CD4-positive, CD25-positive, alpha-beta regulatory T cell (primary cell): Measurements from ENCODE around the gene MYL6. TPM values are rescaled to one million over a fixed set of nuclear protein-coding genes. Genes with fewer than 3 reads are reported as not detected.

Experiments used
- ATAC-seq, 2 donors: fragments of 150-1000 bp; cut with Tn5 transposase; one replicate each; pipeline ENCODE4 v1.10.0; 2021; ENCODE audit warnings: low read depth in 2 of 2, moderate number of reproducible peaks in 2 of 2, moderate library complexity in 1 of 2
- DNase-seq, 3 donors: peaks; one replicate each; pipeline versions ENCODE4 v3.0.0 to v3.0.0-alpha.2; 2012 to 2022; ENCODE audit warnings: mixed read lengths in 1 of 3
- H3K27ac ChIP-seq: one replicate; pipeline ENCODE4 v1.7.0; 2013; ENCODE audit warnings: mild to moderate bottlenecking, low read length; ENCODE audit not compliant: insufficient read depth, poor library complexity, severe bottlenecking
- H3K27me3 ChIP-seq: one replicate; pipeline ENCODE4 v1.7.0; 2013; ENCODE audit warnings: low read length; ENCODE audit not compliant: control insufficient read depth, insufficient read depth
- H3K36me3 ChIP-seq: one replicate; pipeline ENCODE4 v1.7.0; 2013; ENCODE audit warnings: mild to moderate bottlenecking, low read length, moderate library complexity; ENCODE audit not compliant: control insufficient read depth, insufficient read depth
- H3K4me1 ChIP-seq: 2 replicates; pipeline ENCODE4 v1.7.0; 2013; ENCODE audit warnings: mild to moderate bottlenecking, low read length; ENCODE audit not compliant: insufficient read depth, control insufficient read depth, poor library complexity, severe bottlenecking
- H3K4me3 ChIP-seq: one replicate; pipeline ENCODE4 v1.7.0; 2013; ENCODE audit warnings: low read depth, mild to moderate bottlenecking, low read length, moderate library complexity
- H3K9me3 ChIP-seq, 2 experiments: 1 replicate in 1 of 2; 2 replicates in 1 of 2; pipeline ENCODE4 v1.7.0; 2013; ENCODE audit warnings: low read length in 2 of 2, mild to moderate bottlenecking in 1 of 2, moderate library complexity in 1 of 2; ENCODE audit not compliant: control insufficient read depth in 2 of 2
- H3K27ac Mint-ChIP-seq, 3 donors: one replicate each; pipeline ENCODE4 v1.8.0; 2020 to 2022; ENCODE audit warnings: mild to moderate bottlenecking in 3 of 3, mixed read lengths in 3 of 3, moderate library complexity in 2 of 3
- H3K27me3 Mint-ChIP-seq: one replicate; pipeline ENCODE4 v1.8.0; 2022; ENCODE audit warnings: mild to moderate bottlenecking, mixed read lengths
- H3K36me3 Mint-ChIP-seq: one replicate; pipeline ENCODE4 v1.8.0; 2020; ENCODE audit warnings: mixed read lengths
- H3K4me1 Mint-ChIP-seq, 4 donors: one replicate each; pipeline ENCODE4 v1.8.0; 2020 to 2022; ENCODE audit warnings: mixed read lengths in 4 of 4, mild to moderate bottlenecking in 1 of 4
- H3K4me3 Mint-ChIP-seq, 4 donors: one replicate each; pipeline ENCODE4 v1.8.0; 2020 to 2022; ENCODE audit warnings: mild to moderate bottlenecking in 4 of 4, mixed read lengths in 4 of 4, moderate library complexity in 3 of 4
- H3K9me3 Mint-ChIP-seq, 7 donors: one replicate each; pipeline ENCODE4 v1.8.0; 2020 to 2022; ENCODE audit warnings: mixed read lengths in 7 of 7, mild to moderate bottlenecking in 3 of 7, moderate library complexity in 2 of 7
- polyA plus RNA-seq, 4 donors: library from polyadenylated mRNA; unstranded; fragments of 300-500 nt; fragmentation: Illumina TruSeq; gene quantifications; one replicate each; pipeline ENCODE4 v1.2.3, GENCODE V29; 2021
- total RNA-seq: library from RNA; stranded (reverse); gene quantifications from one replicate; pipeline ENCODE4 v1.2.3, GENCODE V29; 2022

The MYL6 gene
- total and polyA plus RNA-seq, 5 donors from 2014 or later, result 933 to 3,471 (median 2,640) TPM

DNA sequence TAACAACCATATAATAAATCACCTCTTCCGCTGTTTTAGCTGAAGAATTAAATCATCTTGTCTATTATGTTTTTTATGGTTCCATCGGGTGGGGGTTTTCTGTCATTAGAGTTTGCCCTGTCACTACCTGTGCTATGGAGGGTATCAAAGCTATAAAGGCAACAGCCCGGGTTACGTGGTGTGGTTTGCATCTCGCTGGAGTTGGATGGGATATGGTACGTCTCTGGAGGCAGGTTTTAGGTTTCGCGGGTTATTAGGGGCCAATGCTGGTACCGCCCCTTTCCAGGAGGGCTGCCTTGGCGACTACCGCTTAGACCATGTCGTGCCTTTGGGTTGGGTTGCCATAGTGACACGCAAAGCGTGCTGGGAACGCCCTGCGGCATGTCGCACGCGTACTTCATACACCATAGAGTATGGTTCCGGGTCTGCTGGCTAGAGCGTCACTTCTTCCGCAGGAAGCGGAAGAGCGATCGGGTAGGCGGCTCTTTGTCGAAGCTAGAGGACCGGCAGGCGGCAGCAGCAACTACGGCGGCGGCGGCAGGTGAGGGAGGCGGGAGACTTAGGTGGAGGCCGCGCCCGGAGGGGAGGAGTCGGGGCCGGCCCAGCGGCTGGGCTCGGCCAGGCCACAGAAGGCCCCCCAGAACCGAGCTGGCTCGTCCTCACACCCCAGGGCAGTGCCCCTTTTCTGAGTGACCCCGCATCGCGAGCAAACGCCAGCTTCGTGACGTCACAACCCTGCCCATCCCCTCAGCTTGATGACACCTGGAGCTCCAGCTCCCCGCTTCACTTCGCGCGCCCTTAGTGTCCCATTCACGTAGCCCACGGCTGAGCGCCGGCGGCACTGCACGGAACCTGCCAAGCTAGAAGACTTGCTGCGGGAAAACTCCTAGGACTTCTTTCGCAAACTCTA, 40.1 kb upstream of the MYL6 start, which contains the start of gene ZC3H10:
Gene ZC3H10, plus strand, starts transcription at position 489 of the 910 bp plus-strand sequence. CDS start 2,297 bp downstream, outside the sequence.
- Histone ChIP-seq H3K36me3 (peaks cover 16% of the 10 kb centered on the region), H3K27me3 (no peaks in the 10 kb centered on the region), H3K4me1 (peaks cover 23% of the 10 kb centered on the region), H3K27ac (peak within 1 kb of the TSS; percentile 96), H3K9me3 (no peaks in the 10 kb centered on the region), H3K4me3 (peak within 1 kb of the TSS; percentile 94)
- ATAC-seq (peak; percentile 85 to 88), DNase-seq (peak; percentile 97 to 99 (median 97))
- Mint-ChIP-seq H3K27ac (peak within 1 kb of the TSS; percentile 93 to 99 (median 98)), H3K9me3 (no peaks in the 10 kb centered on the region), H3K27me3 (peaks cover 4% of the 10 kb centered on the region), H3K36me3 (peaks cover 30% of the 10 kb centered on the region), H3K4me1 (peaks cover 9 to 41% (median 28%) of the 10 kb centered on the region in 4 donors), H3K4me3 (peak within 1 kb of the TSS; percentile 91 to 99 (median 98))

DNA sequence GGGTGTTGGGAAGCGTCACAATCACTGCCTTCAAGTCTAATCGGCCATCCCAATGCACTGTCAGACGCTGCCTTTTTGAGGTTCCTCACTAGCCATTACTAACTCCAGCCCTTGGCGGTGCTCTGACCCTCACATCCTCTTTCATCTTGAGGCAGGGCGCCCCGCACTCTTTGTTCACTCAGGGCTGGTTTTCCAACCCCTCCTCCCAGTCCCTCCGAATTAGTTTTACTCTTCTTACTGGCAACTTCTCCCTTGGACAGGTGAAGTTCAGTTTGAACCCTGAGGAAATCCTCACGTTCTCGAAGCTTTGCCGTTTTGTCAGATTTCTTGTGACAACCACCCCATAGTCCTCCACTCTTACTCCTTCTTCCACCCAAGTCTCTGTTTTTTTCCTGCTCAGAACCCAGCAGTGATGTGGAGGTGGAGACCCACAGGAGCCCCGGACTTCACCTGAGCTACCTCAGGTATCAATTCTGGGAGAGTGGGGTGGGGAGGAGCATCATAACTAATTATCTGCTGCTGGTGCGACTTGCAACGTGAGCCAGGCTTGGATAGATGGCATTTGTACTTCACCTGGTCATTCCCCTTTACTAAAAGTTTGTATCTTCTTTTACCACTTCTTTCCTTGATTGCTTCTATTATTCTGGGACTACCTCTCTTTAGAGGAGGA, 39.3 kb upstream of the MYL6 start:
- H3K36me3 ChIP-seq, result peaks cover 10% of the 10 kb centered on the region
- peak overlapping the region; percentile 91 to 99 (median 96) for H3K4me3 Mint-ChIP-seq
- peak overlapping the region; percentile 93 to 99 (median 98) for H3K27ac Mint-ChIP-seq
- H3K4me1 ChIP-seq, result peaks cover 23% of the 10 kb centered on the region
- DNase-seq (no peak), ATAC-seq (no peak)
- H3K9me3 Mint-ChIP-seq, result no peaks in the 10 kb centered on the region
- H3K27ac ChIP-seq, result peak overlapping the region; percentile 96
- H3K36me3 Mint-ChIP-seq, result peaks cover 23% of the 10 kb centered on the region
- peaks cover 4% of the 10 kb centered on the region for H3K27me3 Mint-ChIP-seq
- no peaks in the 10 kb centered on the region for H3K9me3 ChIP-seq
- peak overlapping the region; percentile 86 for H3K4me3 ChIP-seq
- H3K27me3 ChIP-seq, result no peaks in the 10 kb centered on the region
- peaks cover 9 to 43% (median 27%) of the 10 kb centered on the region in 4 donors for H3K4me1 Mint-ChIP-seq

GRCh38 chr12:56119361-56119796, 38.8 kb upstream of the MYL6 start:
- H3K9me3 ChIP-seq, result no peaks in the 10 kb centered on the region
- H3K36me3 ChIP-seq, result peaks cover 9% of the 10 kb centered on the region
- H3K9me3 Mint-ChIP-seq, result no peaks in the 10 kb centered on the region
- H3K4me1 ChIP-seq, result peaks cover 23% of the 10 kb centered on the region
- H3K4me1 Mint-ChIP-seq, result peaks cover 9 to 49% (median 29%) of the 10 kb centered on the region in 4 donors
- H3K27ac Mint-ChIP-seq, result peak overlapping the region; percentile 93 to 99 (median 98)
- peak overlapping the region; percentile 86 for H3K4me3 ChIP-seq
- no peaks in the 10 kb centered on the region for H3K27me3 ChIP-seq
- peaks cover 22% of the 10 kb centered on the region for H3K36me3 Mint-ChIP-seq
- ATAC-seq (no peak), DNase-seq (peak; percentile 47 to 79 (median 60))
- H3K4me3 Mint-ChIP-seq, result peak overlapping the region; percentile 91 to 99 (median 96)
- peak overlapping the region; percentile 96 for H3K27ac ChIP-seq
- peaks cover 4% of the 10 kb centered on the region for H3K27me3 Mint-ChIP-seq

GRCh38 chr12:56120158-56120846, 37.9 kb upstream of the MYL6 start:
- Mint-ChIP-seq H3K36me3 (peaks cover 22% of the 10 kb centered on the region), H3K27me3 (peaks cover 4% of the 10 kb centered on the region), H3K4me3 (peak overlapping the region in 3 of 4 donors; percentile 19 to 57 (median 53)), H3K27ac (peak overlapping the region in 2 of 3 donors; percentile 36 to 73), H3K4me1 (peaks cover 9 to 53% (median 29%) of the 10 kb centered on the region in 4 donors), H3K9me3 (no peaks in the 10 kb centered on the region)
- no peak overlapping the region for H3K4me3 ChIP-seq
- ATAC-seq (no peak), DNase-seq (no peak)
- no peaks in the 10 kb centered on the region for H3K9me3 ChIP-seq
- H3K27ac ChIP-seq, result no peak overlapping the region
- H3K27me3 ChIP-seq, result no peaks in the 10 kb centered on the region
- peaks cover 25% of the 10 kb centered on the region for H3K4me1 ChIP-seq
- peaks cover 9% of the 10 kb centered on the region for H3K36me3 ChIP-seq

DNA sequence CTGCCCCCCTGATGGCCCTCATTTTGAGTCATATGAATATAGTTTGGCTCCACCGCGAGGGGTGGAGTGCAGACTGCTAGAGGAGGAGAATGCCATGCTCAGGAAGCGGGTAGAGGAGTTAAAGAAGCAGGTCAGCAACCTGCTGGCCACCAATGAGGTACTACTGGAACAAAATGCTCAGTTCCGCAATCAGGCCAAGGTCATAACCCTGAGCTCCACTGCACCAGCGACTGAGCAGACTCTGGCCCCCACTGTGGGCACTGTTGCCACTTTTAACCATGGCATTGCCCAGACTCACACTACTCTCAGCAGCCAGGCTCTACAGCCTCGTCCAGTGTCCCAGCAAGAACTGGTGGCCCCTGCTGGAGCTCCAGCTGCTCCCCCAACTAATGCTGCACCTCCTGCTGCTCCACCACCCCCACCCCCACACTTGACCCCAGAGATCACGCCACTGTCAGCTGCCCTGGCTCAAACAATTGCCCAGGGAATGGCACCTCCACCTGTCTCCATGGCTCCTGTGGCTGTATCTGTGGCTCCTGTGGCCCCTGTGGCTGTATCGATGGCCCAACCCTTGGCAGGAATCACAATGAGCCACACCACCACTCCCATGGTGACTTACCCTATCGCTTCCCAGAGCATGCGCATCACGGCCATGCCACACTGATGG, 36.8 kb upstream of the MYL6 start:
- Histone ChIP-seq H3K36me3 (peaks cover 9% of the 10 kb centered on the region), H3K4me1 (peaks cover 35% of the 10 kb centered on the region), H3K9me3 (no peaks in the 10 kb centered on the region), H3K27ac (no peak overlapping the region), H3K4me3 (no peak overlapping the region), H3K27me3 (no peaks in the 10 kb centered on the region)
- ATAC-seq (no peak), DNase-seq (no peak)
- H3K4me3 Mint-ChIP-seq, result no peak overlapping the region
- H3K36me3 Mint-ChIP-seq, result peaks cover 22% of the 10 kb centered on the region
- peaks cover 14 to 57% (median 32%) of the 10 kb centered on the region in 4 donors for H3K4me1 Mint-ChIP-seq
- peaks cover 4% of the 10 kb centered on the region for H3K27me3 Mint-ChIP-seq
- peaks cover 0 to 1% (median 0%) of the 10 kb centered on the region in 7 donors for H3K9me3 Mint-ChIP-seq
- H3K27ac Mint-ChIP-seq, result no peak overlapping the region

DNA sequence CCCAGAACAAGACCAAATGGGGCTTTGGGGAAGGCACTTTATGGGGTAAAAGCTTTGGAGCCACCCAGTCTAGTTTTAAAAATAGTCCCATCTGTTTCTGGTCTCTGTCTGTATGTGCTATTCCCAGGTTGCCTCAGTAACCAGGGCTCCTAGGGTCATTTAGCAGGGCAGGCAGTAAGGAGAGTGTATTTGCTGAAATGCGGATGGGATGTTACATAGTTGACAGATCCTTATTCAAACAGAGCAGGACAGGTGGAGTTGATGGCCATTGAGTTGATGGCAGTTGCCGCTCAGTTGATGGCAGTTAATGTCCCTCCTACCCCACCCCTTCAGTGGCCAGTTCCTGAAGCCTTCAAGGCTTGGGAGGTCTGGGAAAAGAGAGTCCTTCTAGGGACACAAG, 35.5 kb upstream of the MYL6 start:
- Histone ChIP-seq H3K4me3 (no peak overlapping the region), H3K9me3 (no peaks in the 10 kb centered on the region), H3K36me3 (peaks cover 9% of the 10 kb centered on the region), H3K27me3 (no peaks in the 10 kb centered on the region), H3K4me1 (peaks cover 41% of the 10 kb centered on the region), H3K27ac (no peak overlapping the region)
- H3K27me3 Mint-ChIP-seq, result peaks cover 4% of the 10 kb centered on the region
- peaks cover 0 to 1% (median 0%) of the 10 kb centered on the region in 7 donors for H3K9me3 Mint-ChIP-seq
- ATAC-seq (no peak), DNase-seq (no peak)
- H3K4me1 Mint-ChIP-seq, result peaks cover 15 to 58% (median 40%) of the 10 kb centered on the region in 4 donors
- peak overlapping the region in 1 of 3 donors; percentile 42 for H3K27ac Mint-ChIP-seq
- H3K4me3 Mint-ChIP-seq, result peak overlapping the region in 1 of 4 donors; percentile 17
- peaks cover 11% of the 10 kb centered on the region for H3K36me3 Mint-ChIP-seq

- Mint-ChIP-seq H3K27ac (peak overlapping the region in 2 of 3 donors; percentile 42 to 77), H3K9me3 (peaks cover 0 to 1% (median 0%) of the 10 kb centered on the region in 7 donors), H3K4me1 (peaks cover 10 to 52% (median 29%) of the 10 kb centered on the region in 4 donors), H3K27me3 (peaks cover 3% of the 10 kb centered on the region), H3K36me3 (peaks cover 7% of the 10 kb centered on the region), H3K4me3 (no peak overlapping the region)
- no peak overlapping the region for H3K27ac ChIP-seq
- peaks cover 9% of the 10 kb centered on the region for H3K36me3 ChIP-seq
- ATAC-seq (no peak), DNase-seq (no peak)
- peaks cover 30% of the 10 kb centered on the region for H3K4me1 ChIP-seq
- no peaks in the 10 kb centered on the region for H3K27me3 ChIP-seq
- no peaks in the 10 kb centered on the region for H3K9me3 ChIP-seq
- no peak overlapping the region for H3K4me3 ChIP-seq
These were observed 34.0 kb upstream of the MYL6 start for GRCh38 chr12:56124133-56124532.
